ENCODE data around the gene PAK1IP1.

GRCh38 chr6:10733863-10734262 lies 39.1 kb downstream of the PAK1IP1 start:
- TF ChIP-seq KAT2A (conservative IDR thresholded peaks at IDR 0.05; ENCODE audit: control insufficient read depth, low read depth, low read length) (no peak), CTCF (IDR thresholded peaks at IDR 0.05 in 2 of 3, conservative IDR thresholded peaks at IDR 0.05 in 1 of 3; ENCODE audit: control insufficient read depth in 2 of 3, extremely low read depth in 1 of 3, insufficient read depth in 1 of 3, low read depth in 3 of 3, low read length in 3 of 3) (no peak), ZNF274 (IDR thresholded peaks at IDR 0.05; ENCODE audit: insufficient read depth, insufficient read length) (no peak), SIX5 (IDR thresholded peaks at IDR 0.05; ENCODE audit: low read depth, low read length, severe bottlenecking) (no peak), CREB1 (IDR thresholded peaks at IDR 0.05; ENCODE audit: low read depth) (no peak), CEBPB (IDR thresholded peaks at IDR 0.05; ENCODE audit: borderline replicate concordance in 1 of 2, low read depth in 2 of 2, low read length in 2 of 2) (no peak), NBN (IDR thresholded peaks at IDR 0.05) (no peak), POLR2AphosphoS5 (IDR thresholded peaks at IDR 0.05; ENCODE audit: low read length) (no peak), USF1 (IDR thresholded peaks at IDR 0.05; ENCODE audit: borderline replicate concordance, extremely low read length, insufficient read depth, low read depth, low read length) (no peak), EZH2 (IDR thresholded peaks at IDR 0.05; ENCODE audit: borderline replicate concordance, control insufficient read depth, low read depth, low read length) (no peak), MYC (IDR thresholded peaks at IDR 0.05; ENCODE audit: insufficient read depth, insufficient read length, insufficient replicate concordance, low read length, severe bottlenecking) (no peak), CHD2 (IDR thresholded peaks at IDR 0.05; ENCODE audit: borderline replicate concordance, low read depth, low read length) (no peak), SUZ12 (IDR thresholded peaks at IDR 0.05; ENCODE audit: unreplicated experiment) (no peak)
- TF ChIP-seq, protein P1, sequence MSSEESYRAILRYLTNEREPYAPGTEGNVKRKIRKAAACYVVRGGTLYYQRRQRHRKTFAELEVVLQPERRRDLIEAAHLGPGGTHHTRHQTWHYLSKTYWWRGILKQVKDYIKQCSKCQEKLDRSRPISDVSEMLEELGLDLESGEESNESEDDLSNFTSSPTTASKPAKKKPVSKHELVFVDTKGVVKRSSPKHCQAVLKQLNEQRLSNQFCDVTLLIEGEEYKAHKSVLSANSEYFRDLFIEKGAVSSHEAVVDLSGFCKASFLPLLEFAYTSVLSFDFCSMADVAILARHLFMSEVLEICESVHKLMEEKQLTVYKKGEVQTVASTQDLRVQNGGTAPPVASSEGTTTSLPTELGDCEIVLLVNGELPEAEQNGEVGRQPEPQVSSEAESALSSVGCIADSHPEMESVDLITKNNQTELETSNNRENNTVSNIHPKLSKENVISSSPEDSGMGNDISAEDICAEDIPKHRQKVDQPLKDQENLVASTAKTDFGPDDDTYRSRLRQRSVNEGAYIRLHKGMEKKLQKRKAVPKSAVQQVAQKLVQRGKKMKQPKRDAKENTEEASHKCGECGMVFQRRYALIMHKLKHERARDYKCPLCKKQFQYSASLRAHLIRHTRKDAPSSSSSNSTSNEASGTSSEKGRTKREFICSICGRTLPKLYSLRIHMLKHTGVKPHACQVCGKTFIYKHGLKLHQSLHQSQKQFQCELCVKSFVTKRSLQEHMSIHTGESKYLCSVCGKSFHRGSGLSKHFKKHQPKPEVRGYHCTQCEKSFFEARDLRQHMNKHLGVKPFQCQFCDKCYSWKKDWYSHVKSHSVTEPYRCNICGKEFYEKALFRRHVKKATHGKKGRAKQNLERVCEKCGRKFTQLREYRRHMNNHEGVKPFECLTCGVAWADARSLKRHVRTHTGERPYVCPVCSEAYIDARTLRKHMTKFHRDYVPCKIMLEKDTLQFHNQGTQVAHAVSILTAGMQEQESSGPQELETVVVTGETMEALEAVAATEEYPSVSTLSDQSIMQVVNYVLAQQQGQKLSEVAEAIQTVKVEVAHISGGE (CRISPR knock-in tag; IDR thresholded peaks at IDR 0.05) = no peak

Data from GM12878 (cell line).